GM06990 (cell line): ENCODE data around the gene TBCC.

Source experiments
- DNase-seq: peaks from one replicate; pipeline ENCODE4 v3.0.0-alpha.2; 2011; ENCODE audit not compliant: insufficient read length; ENCODE audit errors: extremely low read depth
- H3K27me3 ChIP-seq: replicated peaks from 2 replicates; pipeline ENCODE4 v1.6.0; 2011; ENCODE audit warnings: low read length; ENCODE audit not compliant: control insufficient read depth, insufficient read depth
- H3K36me3 ChIP-seq: 2 replicates; pipeline ENCODE4 v1.5.1; 2011; ENCODE audit warnings: low read length; ENCODE audit not compliant: control insufficient read depth, insufficient read depth
- H3K4me3 ChIP-seq: replicated peaks from 2 replicates; pipeline ENCODE4 v1.5.1; 2011; ENCODE audit warnings: low read depth, mild to moderate bottlenecking, control low read depth, low read length
- TF ChIP-seq, protein P1 (sequence below): IDR thresholded peaks from 2 replicates; pipeline ENCODE4 v1.5.1; 2011; ENCODE audit warnings: low read length, control low read depth, mild to moderate bottlenecking, inconsistent platforms; ENCODE audit not compliant: insufficient read depth, poor library complexity, severe bottlenecking

TBCC gene

DNA sequence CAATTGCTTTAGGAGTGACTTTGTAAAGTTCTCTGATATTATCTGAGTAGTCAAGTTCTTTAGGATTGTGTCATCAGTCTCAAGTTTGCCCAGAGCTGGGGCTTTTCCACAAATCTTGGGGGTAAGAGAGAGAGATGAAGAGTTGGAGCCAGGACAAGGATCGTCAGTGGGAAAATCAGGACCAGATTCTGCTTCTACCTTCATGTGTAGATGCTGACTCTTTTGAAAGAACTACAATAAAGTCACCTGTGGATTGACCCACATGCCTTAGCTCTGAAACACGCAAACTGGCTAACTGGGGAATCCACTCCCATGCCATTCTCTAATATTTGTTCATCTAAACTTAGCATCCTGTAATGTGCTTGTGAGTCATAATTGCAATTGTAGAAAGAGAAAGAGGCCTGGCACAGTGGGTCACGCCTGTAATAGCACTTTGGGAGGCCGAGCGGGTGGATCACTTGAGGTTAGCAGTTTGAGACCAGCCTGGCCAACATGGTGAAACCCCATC, 20.3 kb upstream of the TBCC start:
- DNase-seq = no peak
- Histone ChIP-seq H3K36me3 (no peaks in the 10 kb centered on the region), H3K27me3 (no peaks in the 10 kb centered on the region), H3K4me3 (no peak overlapping the region)
- TF ChIP-seq, protein P1, sequence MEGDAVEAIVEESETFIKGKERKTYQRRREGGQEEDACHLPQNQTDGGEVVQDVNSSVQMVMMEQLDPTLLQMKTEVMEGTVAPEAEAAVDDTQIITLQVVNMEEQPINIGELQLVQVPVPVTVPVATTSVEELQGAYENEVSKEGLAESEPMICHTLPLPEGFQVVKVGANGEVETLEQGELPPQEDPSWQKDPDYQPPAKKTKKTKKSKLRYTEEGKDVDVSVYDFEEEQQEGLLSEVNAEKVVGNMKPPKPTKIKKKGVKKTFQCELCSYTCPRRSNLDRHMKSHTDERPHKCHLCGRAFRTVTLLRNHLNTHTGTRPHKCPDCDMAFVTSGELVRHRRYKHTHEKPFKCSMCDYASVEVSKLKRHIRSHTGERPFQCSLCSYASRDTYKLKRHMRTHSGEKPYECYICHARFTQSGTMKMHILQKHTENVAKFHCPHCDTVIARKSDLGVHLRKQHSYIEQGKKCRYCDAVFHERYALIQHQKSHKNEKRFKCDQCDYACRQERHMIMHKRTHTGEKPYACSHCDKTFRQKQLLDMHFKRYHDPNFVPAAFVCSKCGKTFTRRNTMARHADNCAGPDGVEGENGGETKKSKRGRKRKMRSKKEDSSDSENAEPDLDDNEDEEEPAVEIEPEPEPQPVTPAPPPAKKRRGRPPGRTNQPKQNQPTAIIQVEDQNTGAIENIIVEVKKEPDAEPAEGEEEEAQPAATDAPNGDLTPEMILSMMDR = no peak

DNA sequence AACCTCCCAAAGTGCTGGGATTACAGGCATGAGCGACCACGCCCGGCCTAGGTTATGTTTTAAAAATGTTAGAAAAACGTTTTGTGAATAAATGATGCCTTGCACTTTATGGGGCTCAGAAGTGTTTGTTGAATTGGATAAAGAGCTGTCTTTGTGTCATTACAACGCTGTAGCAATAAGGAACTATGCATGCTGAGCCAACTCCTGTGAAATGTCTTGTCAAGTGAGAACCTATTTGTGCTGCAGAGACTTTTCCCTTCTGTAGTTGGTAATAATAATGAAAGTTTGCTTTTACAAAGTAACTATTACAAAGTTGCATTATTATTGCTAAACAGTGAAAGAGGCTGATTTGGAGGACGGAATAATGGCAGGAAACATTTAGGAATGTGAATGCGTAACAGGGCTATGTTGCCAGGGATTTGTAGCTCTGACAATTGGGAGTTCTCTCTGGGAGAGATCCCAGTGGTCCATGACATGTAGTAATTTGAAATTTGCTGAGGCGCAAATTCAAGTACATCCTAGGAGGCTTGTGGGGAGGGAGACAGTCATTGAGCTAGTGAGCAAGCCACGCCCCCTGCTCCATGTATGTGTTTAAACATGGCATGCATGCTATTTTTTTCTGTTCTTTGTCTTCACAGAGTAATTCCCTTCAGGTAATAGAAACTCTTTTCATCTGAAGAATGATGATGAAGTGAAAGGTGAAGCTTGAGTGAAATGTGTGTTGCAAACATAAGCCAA, 19.2 kb upstream of the TBCC start:
- Histone ChIP-seq H3K27me3 (no peaks in the 10 kb centered on the region), H3K36me3 (no peaks in the 10 kb centered on the region), H3K4me3 (no peak overlapping the region)
- TF ChIP-seq, protein P1 = no peak
- DNase-seq = no peak

DNA sequence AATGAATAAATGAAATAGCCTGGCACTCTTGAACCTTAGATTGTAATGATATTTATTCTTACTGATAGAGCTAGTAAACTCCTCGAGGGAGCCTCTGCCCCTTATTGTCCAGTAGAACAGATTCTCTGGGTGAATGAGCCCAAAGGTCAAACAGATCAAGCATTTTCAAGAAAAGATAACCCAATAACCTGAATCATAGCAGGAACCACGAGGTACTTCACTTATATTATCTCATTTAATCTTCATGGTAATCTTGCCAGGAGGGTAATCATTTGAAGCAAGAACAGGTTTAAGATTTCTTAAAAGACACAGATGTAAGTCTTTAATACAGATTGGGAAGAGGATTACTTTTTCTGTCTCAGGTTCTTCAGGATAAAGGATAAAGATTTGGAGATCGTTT, 17.0 kb upstream of the TBCC start:
- no peaks in the 10 kb centered on the region for H3K27me3 ChIP-seq
- H3K36me3 ChIP-seq = no peaks in the 10 kb centered on the region; the same call in 1 of the 2 replicates
- no peak overlapping the region for H3K4me3 ChIP-seq
- TF ChIP-seq, protein P1 = no peak
- DNase-seq = no peak

DNA sequence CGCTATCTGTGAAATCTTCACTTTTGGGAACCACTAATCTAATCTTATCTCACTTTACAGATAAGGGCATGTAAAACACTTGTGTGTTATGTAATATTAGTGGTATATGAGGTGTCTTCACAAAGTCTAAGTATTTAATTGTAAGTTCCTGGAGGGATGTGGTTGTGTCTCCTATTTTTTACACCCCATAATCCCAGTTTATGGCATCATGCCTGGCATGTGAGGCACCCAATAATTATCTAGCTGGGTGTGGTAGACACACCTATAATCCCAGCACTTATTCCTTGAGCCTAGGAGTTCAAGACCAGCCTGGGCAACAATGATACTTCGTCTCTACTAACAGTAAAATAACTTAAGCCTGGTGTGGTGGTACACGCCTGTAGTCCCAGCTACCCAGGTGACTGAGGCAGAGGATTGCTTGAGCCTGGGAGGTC, 16.5 kb upstream of the TBCC start:
- no peak for DNase-seq
- TF ChIP-seq, protein P1 = no peak
- H3K36me3 ChIP-seq = no peaks in the 10 kb centered on the region; the same call in 1 of the 2 replicates
- no peaks in the 10 kb centered on the region for H3K27me3 ChIP-seq
- no peak overlapping the region for H3K4me3 ChIP-seq

DNA sequence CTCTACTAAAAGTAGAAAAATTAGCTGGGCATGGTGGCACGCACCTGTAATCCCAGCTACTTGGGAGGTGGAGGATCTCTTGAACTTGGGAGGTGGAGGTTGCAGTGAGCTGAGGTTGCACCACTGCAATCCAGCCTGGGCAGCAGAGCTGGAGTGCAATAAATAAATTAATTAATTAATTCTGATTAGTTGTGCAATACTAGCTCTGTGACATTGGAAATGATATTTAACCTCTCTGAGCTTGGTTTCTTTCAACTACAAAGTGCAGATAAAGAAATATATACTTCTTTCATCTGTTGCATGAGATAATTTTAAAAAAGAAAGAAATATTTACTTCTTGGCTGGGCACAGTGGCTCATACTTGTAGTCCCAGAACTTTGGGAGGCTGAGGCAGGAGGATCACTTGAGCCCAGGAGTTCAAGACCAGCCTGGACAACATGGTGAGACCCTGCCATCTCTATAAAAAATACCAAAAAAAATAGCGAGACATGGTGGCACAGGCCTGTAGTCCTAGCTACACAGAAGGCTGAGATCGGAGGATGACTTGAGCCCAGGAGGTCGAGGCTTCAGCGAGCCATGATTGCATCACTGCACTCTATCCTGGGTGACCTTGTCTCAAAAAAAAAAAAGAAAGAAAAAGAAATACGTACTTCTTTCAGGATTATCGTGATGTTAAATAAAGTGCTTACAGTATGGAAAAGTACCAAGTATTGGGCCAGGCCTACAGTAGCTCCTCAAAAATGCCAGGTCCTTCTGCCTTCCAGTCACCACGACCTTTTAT, 15.6 kb upstream of the TBCC start:
- no peak overlapping the region for H3K4me3 ChIP-seq
- TF ChIP-seq, protein P1 = no peak
- H3K27me3 ChIP-seq = no peaks in the 10 kb centered on the region
- no peaks in the 10 kb centered on the region; the same call in 1 of the 2 replicates for H3K36me3 ChIP-seq
- DNase-seq = no peak
